Measurements from ENCODE around the gene UNC93A.
"Not testable (repeated sequence)": the region's sequence is repeated elsewhere in the genome, so short reads cannot be mapped to it uniquely, and the experiment has no call there.

UNC93A gene

DNA sequence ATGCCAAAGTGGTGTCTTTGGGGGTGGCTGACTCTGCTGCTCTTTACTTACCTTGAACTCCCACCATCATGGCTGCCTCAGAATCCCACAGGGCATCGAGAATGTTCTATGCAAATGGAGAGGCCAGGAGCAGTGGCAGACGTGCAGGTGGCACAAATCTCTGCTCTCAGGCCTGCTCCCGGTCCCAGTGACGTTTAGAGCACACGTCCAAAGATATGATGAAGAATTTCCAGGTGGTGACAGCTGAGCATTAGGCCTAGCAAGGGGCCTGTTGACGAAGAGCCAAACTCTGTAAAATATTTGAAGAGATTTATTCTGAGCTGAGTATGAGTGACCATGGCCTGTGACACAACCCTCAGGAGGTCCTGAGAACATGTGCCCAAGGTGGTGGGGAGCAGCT, 19.0 kb upstream of the UNC93A start:
- no peak for DNase-seq

DNA sequence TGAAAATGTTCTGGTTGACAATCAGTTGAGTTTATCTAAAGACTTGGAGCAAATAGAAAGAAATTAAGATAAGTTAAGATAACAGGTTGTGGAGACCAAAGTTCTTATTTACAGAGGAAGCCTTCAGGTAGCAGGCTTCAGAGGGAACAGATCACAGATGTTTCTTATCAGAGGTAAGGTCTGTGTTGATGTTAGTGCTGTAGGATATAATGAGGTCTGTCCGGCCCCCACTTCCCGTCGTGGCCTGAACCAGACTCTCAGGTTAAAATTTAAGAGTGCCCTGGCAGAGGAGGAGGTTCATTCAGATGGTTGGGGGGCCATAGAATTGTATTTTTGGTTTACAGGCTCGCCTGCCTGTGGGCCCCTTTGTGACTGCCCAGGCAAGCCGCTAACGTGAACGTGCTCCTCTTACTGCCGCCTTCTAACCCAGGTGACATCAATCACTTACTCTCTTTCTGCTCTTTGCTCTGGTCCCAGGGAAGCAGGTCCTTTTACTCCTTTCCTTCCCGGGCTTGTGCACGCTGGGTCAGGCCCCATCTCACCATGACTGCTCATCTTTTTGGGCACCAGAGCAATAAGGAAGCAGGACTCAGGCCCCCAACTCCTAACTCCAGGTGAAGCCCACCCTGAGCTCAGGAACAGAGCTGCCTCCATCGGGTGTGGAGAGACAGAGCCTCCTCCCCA, 18.3 kb upstream of the UNC93A start:
- no peak for DNase-seq

DNA sequence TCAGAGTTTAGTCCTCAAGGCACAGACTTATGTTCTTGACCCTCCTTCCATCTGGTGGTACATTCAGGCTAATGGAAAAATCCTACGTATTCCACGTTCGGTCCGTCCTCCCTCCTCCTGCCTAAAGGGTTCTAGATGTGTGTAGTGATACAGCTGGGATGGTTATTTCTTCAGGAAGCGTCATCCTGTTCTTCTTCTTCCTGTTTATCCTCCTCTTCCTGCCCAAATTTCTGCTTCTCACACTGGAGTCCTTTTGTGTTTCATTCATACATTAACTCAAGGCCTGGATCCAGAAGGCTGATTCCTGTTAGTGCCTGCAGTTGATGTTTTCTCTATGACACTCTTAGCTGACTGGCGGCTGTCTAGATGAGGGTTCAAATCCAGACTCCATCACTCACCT, 16.8 kb upstream of the UNC93A start:
- DNase-seq = no peak

DNA sequence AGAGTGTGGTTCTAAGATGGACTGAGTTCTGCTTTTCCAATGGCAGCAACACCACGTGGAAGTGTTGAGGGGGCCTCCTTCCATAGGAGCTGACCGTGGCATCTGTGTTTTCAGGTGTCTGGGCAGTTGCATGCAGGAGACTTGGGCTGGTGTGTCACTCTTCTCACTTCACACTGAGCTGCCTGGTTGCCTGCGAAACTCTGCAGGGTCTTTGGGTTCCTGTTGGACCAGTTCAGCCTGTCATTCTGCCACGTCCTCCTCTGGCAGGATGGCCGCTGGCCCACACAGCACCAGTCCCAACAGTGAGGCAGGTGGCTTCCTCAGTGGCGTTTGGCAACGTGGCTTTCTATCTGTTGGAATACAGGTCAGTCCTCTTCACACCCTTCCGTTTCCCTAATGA, 16.1 kb upstream of the UNC93A start:
- no peak for DNase-seq

DNA sequence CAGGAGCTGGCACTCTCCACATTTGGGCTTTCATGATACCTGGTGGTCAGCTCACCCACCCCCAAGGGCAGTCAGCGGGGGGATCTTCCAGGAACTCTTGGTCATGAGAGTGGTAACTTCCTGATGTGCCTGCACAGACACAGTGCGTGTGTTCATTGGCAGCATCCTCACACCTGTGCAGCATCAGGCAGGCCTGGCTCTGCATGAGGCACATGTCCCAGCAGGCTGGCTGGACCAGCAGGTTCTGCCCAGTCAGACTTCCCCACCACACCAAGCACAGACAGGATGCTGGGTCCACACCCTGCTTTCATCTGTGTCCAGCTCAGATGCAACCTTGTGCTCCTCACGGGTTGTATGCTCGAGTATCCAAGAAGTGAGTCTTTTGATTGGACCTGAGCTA, 15.7 kb upstream of the UNC93A start:
- DNase-seq = no peak

DNA sequence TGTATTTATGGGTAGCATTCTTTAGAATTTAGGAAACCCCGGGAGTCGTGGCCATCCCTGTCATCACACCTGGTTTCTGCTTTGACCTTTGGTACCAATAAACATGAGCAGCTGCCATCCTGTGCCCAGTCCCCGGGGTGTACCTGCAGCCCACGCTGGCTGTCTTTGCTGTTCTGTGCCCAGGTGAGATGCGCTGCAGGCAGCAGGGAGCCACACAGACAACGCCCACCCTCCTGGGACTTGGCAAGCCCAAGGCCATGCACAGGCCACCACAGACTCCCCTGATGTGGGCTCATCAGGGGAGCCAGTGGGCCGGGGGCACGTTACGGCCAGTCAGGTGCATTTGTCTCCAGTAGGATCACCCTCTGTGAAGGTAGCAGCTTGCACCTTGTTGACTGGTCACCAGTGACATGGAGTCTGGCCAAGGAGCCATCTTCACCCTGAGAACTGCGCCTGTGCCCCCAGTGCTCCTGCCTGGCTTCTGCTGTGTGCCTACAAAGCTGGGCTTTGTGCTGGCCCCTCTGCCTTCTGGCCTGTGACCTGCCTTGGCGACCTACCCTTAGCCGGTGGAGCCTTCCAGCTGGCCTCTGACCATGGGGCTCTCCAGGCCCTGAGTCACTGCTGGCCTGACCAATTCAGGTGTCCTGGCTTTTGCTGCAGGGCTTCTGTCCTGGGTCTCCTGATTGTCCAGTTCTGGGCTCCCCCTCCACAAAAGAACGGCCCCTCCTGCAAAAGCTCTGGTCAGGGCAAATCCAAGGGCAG, 14.2 kb upstream of the UNC93A start:
- no peak for DNase-seq

DNA sequence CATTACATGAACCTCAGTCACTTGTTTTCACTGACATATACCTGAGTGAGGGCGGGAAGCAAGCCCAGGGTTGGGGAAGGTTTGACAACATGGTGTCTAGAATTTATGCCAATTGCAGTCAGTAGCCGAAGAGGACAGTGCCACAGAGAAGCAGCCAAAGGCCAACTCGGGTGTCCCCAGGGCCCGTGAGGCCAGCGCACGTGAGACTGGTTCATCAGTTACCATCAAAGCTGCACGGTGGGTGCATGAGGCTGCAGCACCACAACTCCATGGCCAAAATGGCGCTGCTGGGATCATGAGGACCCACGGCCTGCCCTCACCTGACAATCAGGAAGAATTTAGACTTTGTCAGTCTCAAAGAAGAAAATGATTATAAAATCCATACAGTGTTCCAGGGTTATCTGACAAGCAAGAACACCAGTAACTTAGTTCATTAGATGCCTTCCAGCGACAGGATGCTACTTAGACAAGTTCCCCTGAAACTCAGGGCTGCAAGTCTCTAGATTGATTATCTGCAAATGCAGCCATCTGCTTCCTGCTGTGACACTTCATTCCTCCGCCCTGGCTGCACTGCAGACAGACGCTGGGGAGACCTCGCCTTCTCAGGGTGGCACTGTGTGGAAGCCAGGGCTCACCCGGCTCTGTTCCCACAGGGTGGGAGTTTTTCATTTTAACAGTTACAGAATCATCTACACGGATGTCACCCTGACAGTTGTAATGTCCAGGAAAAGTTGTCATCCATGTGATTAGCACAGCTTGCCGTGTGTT, 12.8 kb upstream of the UNC93A start:
- DNase-seq = not testable (repeated sequence)

DNA sequence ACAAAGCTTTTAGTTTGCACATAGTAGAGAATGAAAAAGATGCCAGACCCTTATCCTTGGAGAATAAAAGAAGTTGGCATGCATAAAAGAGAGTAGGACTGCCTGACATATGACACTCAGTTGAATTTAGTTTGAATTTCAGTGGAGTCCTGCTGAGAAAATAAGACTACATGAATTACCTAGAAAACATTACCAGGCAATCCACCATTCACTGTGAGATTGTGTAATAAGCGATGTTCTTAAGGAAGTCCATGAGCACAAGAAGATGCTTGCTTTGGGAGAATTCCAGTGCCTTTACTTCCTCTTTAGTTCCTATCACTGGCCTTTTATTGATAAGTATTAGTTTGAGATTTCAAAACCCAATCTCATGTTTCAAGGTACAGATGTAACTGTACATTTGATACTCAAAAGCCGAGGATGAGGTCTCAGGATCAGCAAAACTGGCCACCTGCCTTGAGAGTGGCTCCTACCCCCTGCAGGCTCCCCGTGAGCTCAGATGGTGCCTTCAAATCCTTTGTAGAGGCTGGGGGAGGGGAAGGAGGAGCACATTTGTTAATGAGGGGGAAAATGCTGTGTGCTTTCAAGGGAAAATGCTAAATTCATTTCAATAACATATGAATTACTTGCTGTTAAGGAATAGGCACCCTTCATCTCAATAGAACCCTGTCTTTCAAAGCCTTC, 11.2 kb upstream of the UNC93A start:
- no peak for DNase-seq

DNA sequence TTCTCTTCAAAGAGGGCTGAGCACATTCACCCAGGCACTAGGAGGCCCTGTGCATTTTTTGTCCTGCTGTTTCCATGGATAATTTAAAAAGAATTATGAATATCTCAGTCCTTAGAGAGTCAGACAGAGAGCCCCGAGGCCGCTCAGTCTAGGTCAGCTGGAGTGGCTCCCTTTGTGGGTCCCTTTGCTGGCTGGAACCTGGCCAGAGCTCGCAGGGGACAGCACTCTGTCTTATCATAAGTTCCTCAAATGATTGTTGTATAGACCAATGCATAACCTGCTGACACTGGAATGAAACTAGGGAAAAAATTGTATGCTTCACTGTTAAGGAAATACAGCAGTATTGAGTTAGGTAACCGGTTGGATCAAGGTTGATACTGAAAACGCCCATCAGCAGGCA, 10.6 kb upstream of the UNC93A start:
- DNase-seq = not testable (repeated sequence)

DNA sequence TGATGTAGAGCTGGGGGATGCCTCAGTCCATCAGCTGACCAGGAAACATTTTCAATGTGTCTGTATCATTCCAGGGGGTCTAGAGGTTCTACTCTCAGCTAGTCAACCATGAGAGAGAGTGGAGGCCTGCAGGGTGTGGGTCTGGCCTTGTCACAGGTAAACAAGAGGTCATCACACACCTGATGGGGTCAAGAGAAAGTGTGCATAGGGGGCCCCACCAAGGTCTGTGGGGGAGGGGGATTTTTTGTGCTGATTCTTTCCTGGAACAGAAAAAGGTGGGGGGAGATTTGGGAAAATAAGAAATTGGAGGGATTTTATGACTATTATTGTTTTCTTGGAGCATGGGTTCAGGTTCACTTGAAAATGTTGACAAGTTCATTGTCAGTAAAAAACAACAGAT, 8.9 kb upstream of the UNC93A start:
- DNase-seq = no peak

DNA sequence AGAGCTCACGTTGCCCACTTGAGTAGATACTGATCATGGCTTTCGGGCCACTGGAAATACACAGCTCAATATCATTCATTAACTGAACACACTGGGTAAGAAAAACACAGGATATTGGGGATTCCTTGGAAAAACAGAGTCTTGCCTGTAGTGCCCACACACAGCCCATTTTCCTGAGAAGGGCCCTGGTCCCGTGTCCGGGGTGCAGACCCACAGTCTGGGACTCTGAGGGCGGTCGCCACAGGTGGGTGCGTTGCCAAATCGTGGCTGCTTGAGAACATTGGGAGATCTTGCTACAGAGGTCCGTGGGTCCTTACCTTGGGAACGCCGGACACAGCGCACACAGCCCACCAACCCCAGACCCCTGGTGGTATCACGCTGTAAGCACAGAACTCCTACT, 6.5 kb upstream of the UNC93A start:
- not testable (repeated sequence) for DNase-seq

DNA sequence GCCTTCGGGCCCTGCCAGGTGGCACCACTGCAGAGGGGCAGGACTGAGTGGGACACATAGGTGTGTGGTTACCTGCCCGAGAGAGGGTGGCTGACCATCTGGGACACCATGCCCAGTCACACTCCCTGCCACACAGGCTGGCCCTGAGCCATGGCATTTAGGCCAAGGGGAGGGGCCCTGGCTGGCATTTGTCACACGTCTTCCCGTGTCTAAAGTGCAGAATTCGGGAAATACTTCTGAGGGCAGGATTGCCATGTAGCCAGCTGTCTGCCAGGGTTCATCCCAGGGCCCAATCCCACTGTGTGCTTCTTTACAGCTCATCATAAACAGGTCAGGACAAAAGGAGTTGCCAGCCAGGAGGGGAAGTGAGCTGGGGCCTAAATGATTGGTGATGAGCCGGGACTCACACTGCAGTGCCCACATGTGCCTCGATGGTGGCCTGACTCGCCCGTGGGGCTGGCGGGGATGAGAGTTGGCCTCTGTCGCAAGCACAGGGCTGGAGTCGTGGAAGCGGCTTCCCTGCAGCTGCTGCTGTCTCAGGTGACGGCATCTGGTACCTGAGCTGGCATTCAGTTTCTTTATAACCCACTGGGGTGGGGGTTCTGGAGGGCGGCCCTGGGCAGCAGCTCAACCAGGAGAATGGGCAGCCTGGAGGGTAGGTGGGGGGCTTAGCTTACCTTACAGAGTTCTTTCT, 5.9 kb upstream of the UNC93A start:
- no peak for DNase-seq

DNA sequence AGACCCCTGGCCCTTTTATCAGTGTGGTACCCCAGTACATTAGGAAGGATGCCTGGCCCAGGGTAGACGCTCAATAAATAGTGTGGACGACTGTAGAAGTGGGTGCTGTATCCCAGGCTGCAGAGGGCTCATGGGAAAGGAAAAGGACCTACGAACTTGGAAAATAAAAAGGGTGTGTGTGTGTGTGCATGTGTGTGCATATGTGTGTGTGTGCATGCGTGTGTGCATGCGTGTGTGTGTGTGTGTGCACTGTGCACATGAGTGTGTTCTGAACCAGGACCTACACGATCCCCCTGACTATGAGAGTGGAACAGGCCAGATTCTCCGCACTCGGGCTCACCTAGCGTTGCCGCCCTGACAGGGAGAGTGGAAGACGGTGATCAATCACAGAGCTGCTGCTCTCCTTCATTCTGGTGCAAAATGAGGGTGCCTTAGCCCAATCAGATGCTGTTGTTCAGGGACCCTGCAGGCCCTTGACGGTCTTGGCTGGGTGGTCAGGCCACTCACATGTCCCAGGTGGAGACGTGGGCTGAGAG, 3.5 kb upstream of the UNC93A start:
- no peak for DNase-seq

DNA sequence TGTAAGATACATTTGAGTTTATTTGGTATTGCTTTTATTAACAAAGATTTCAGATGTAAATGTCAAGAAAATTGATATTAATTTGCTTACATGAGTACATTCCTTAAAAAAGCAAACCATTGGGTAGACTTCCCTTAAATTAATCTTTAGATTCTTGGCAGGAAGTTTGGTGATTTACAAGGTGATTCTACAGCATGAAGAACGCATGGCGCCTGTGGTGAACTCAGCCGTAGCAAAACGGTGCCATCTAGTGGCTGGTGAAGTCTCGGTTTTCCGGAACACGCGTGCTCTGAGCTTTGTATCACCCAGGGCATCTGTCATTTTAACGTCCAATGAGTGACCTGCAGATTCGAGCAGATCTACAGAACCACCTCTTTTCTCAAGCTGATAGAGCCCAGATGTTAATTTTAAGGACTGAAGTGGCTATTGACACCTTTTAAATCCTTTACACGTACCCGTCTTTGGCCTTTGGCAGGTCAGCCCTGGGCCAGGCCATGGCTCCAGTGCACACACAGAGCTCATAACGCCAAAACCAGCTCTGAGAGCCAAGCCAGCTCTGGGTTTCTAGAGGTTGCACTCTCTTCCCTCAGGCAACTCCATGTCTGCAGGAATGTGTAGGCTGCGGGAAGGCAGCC, 2.4 kb upstream of the UNC93A start:
- peak; percentile 3 for DNase-seq

DNA sequence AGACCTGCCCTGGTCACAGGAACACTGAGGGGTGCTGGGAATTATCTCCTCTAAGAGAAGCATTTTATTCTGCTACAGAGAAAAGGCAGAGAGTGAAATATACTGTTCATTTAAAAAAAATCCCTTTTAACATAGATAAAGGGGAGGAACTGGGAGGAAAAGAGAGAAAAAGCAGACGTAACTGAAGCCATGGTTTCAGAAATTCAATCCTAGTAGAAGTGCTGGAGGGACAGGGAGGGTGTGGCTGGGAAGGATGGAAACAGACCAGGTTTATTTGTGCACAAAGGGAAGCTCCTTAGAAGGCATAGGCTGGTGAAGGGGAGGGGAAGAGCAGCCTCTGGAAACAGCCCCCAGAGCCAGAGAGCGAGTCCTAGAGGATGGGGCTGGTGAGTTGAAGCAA, 1.8 kb upstream of the UNC93A start:
- not testable (repeated sequence) for DNase-seq

DNA sequence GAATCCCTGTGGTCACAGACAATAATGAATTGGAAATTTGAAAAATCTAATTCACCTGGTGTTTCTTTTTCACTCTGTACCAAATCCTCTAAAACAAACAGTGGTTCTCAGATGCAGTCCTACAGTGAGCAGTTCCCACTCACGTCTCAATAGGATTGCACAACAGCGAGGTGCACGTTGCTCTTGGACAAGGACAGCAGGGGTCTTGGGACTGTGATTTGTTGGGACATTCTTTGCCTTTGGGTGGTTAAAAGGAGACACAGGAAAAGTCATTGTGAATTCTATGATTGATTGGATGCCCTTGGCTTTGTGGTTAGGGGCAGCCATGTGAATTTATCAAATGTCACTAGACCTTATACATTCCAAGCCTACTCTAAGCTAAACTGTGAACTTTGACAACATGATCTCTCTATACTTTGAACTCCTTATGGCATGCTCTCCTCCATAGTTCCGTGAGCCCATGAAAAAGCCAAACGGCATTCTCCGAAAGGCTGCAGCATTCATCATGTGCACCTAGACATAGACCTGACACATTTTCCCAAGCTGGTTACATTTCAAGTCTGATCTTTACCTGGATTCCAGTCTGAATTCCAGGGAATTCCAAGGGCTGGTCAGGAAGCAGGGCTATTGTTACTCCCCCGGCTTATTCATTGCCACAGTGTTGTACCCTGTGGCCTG, 647 bp downstream of the UNC93A start:
- no peak for DNase-seq

DNA sequence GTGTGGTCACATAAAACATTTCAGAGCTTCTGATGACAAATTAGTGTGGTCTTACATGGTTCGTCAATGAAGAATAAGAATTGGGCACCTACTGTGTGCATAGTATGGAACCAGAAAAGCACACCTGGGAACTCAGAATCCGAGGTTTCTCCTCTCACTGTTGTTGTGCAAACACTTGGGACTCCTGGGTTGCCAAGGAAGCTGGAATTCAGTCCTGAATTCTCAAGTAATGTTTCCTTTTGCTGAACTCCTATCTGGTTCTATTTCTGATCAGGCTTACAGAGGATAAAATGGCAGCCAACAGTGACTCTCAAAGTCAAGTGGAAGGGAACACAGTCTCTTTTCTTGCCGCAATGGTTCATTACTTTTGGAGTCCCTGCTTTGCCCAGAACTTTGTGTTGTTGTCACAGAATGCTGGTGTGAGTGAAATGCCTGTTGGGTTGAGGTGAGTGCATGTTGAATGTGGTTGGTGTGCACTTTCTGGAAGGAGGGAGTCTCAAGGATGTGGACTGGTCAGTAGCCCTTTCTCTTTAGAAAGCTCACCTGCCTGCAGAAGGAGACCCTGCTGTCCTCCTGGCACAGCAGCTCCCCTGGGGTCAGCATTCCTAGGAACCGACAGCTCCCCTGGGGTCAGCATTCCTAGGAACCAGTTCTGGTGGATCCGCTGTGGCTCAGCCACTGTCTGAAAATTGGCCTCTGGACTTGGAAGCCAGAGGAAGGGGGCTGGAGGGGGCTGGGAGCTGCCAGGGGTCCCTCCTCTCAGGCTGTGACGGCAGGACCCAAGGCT, 1.4 kb downstream of the UNC93A start:
- no peak for DNase-seq

DNA sequence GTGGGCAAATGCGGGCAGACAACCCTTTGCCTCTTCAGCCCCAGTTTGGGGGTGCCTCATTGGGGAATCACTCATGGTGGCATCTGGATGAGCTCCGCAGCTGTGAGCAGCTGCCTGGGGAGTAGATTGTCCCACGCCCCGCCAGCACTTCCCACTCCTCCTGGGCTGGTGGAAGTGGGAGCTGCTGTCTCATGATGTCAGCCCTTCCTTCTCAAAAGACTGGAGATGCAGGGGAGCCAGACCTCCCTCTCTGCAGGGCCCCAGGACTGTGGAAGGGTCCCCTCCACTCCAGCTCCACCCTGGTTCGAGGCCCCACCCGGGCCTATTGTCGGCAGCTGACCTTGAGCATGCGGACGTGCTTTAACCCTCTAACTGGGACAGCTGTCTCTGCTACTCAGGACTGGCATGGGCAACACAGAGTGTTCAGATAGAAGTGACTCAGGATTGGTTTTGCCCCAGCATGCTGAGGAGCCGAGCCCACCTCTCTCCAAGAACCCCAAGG, 2.0 kb downstream of the UNC93A start:
- DNase-seq = no peak

DNA sequence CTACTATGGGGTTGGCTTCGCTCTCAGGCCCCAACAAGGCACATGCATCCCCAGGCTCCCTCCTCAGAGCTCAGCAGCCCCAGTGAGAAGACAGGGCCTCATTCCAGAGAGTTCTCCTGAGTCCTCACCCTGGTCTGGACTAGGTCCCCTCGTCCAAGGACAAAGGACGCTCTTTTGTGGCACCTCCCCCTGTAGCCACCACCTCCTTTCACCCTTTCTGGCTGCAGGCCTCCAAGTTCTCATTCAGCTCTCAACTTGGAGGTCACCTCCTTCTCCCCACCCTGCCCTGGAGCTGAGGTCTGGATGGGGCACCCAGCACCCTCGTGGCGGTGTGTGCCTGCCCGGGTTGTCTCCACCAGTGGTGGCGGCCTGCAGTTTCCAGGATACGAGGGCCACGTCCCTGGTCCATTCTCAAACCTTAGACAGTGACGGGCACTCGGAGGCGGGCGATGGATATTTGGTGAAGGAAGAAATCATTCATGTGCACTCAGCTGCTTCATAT, 2.5 kb downstream of the UNC93A start:
- no peak for DNase-seq

DNA sequence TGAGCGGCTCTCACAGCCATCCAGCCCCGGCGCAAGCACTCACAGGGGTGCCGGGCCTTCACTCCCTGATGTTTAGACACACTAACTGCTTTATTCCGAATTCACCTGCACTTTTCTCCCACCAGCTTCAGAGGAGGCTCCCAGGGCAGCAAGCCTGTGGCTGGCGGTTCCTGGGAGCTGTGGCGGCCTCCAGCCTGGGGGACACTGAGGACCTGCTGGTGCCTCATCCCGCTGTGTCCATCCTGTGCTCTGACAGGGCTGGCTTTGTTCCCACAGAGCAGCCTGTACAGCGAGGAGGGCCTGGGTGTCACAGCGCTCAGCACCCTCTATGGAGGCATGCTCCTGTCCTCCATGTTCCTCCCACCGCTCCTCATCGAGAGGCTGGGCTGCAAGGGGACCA, 3.1 kb downstream of the UNC93A start:
- no peak for DNase-seq
